ENCODE measurements around the gene SLC9A8.
A peak's percentile ranks its signal among the peaks of the same experiment; 100 is the strongest.

SLC9A8 gene

GRCh38 chr20:49899541-49900383 lies 87.1 kb downstream of the SLC9A8 start:
- DNase-seq = no peak

- DNase-seq = no peak
Observed at GRCh38 chr20:49901588-49901987, 89.0 kb downstream of the SLC9A8 start.

DNA sequence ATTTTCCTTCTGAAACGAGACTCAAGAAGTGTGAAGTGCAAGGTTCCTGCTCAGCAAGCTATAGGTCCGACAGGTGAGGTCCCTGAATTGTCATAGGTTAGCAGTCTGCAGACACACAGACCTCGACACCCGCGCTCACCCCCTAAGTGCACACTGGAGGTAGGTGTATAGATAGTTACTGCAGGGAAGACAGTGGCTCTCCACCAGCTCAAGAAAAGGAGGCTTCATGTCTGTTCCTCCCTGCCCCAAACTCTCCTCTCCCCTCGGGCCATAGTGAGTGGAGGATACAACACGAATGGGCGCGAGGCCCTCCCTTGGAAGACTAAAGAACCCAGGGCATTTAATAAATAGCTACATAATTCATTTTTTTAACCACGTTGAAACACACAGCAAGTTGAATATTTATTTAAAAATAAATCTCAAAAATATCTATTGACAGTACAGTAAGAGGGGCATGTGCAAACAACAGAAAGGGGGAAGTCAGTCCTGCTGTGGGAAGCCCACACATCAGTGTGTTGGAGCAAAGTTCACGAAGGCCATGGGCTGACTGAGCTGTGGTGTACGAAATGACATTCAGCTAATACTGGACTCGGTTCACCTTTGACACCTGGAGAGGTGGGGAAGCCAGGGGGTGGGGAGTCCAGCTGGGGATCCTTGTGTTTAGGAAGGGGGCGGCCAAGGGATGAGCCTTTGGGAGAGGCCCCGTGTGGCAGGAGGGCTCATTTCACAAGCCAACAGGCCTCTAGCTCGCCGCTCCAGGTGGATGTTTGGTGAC lies 92.0 kb downstream of the SLC9A8 start:
- no peak for DNase-seq

GRCh38 chr20:49905415-49906091 lies 92.9 kb downstream of the SLC9A8 start:
- no peak for DNase-seq

- DNase-seq = no peak
Observed at GRCh38 chr20:49906101-49906604, 93.5 kb downstream of the SLC9A8 start.

GRCh38 chr20:49906615-49907154 lies 94.1 kb downstream of the SLC9A8 start:
- DNase-seq = no peak

GRCh38 chr20:49907405-49908257 lies 95.0 kb downstream of the SLC9A8 start:
- no peak for DNase-seq

GRCh38 chr20:49908258-49908565 lies 95.6 kb downstream of the SLC9A8 start:
- DNase-seq = no peak

DNA sequence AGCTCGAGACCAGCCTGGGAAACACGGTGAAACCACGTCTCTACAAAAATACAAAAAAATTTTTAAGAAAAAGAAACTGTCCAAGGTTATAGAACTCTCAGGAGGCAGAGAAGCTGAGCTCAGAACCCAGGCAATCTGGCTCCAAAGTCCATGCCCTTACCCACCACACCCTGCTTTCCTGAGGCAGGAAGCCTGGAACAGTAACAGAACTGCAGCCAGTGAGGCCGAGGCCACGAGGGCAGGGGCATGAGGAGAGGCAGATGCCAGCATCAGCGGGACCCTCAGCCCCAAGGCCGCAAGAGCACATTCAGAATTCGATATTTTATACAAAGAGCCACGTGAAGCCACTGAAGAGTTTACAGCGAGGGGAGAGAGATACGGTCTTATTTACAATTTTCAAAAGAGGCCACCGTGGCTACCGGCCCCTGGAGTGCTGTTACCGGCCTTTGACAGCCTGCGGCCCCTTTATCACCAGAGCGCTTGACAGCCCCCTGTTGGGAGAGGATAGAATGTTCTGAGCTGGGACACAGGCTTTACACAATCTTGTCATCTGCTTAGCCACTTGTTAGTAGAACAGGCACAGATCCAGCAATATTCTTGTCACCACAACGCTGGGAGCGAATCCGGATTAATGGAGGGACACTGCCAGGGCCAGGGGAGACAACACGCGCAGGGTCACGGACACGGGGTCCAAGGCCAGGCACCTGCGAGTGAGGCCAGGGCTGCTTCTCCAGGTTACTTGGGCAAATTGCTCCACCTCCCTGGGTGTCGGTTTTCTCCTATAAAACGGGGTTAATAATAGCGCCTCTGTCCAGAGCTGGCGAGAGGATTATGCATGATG lies 97.1 kb downstream of the SLC9A8 start:
- peak; percentile 49 for DNase-seq

DNA sequence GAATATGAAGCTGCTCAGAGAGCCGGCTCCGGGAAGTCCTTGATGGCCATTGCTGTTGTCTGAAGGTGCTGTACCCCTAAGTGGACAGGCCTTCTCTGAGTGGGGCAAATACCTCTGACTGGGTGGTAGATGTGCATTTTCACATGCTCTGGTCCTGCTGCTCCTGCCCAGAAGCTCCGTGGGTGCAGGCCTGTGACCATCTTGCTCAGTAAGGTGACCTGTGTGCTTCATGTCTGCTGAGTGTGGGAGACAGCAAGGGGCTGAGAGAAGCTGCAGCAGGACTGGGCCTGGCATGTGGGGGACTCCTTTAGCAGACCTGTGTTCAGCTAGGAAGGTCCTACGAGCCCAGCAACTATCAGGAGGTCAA lies 97.7 kb downstream of the SLC9A8 start:
- no peak for DNase-seq

DNA sequence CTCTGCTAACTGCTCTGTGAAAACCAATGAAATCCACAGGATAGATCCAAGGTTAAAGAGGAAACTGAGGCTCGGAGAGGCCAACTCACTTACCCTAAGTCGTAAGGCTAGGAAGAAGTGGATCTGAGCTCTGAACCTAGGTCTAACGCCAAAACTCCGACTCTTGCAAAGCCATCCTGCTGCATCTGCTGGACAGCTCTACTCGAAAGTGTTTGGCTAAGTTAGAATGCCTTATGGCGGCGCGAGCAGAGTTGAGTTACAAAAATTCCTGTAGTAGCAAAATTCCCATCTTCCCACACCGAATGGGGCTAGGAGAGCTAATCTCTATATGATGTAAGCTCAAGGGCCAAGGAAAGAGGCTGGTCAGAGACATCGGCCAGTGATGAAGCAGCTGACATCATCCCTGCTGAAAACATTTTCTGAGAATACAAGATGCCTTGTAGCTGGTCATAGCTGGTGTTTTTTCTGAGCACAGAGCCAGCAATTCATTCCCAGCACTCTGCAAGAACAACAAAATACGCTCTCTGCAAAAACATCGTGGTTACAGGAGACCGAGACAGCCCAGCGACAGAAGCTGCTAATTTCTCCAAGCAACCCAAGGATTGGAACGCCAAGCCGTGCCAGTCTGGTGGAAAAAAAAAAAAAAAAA lies 100.9 kb downstream of the SLC9A8 start:
- DNase-seq = no peak

GRCh38 chr20:49914310-49915117 lies 101.9 kb downstream of the SLC9A8 start:
- peak; percentile 50 for DNase-seq

DNA sequence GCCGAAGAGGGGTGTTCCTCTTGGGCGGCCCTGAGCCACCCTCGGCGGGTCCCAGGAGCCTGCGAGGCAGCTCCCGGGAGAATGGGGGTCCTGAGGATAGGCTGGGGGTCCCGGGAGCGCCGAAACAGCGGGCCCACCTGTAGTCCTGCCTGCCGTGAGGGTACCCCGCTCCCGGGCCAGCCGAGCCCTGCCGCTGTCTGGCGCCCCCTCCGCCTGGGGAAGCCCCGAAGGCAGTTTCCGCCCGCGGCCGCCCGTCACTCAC lies 102.4 kb downstream of the SLC9A8 start:
- no peak for DNase-seq

DNA sequence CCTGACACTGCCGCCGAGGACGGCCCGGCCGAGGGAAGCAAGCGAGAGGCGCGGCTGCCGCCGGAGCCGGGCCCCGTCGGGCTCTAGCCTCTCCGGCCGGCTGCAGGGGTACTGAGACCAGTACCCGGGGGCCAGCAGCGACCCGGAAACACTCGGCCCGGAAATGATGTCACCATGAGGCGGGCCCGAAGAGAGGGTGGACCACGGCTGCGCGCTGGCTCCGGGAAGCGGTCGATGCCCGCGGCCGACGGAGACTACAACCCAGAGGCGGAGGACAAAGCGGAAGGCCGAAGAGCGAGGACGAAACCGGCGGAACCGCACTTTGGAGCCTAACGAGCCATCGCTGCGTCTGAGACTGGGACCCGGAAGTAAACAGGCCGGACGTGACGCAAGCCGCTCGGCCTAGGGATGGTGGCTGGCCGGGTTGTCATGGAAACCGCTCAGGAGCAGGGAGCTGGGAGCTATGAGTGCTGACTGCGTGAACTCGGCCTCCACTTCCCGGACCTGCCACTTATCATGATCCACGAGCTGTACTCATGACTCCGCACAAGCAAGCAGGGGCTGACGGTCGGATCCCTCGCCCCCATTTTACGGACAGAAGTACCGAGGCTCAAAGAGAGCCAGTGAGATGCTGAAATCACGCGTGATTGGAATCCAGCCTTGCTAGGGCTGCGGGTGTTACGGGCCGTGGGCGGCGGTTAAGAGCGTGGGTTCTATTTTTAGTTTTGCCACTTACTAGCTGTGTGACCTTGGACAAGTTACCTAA lies 102.9 kb downstream of the SLC9A8 start, which contains the start of gene SPATA2:
Gene SPATA2 (minus strand): TSS at position 150 of the 766 bp plus-strand sequence. CDS start 7,039 bp downstream, outside the sequence.
- peak; percentile 98 for DNase-seq

DNA sequence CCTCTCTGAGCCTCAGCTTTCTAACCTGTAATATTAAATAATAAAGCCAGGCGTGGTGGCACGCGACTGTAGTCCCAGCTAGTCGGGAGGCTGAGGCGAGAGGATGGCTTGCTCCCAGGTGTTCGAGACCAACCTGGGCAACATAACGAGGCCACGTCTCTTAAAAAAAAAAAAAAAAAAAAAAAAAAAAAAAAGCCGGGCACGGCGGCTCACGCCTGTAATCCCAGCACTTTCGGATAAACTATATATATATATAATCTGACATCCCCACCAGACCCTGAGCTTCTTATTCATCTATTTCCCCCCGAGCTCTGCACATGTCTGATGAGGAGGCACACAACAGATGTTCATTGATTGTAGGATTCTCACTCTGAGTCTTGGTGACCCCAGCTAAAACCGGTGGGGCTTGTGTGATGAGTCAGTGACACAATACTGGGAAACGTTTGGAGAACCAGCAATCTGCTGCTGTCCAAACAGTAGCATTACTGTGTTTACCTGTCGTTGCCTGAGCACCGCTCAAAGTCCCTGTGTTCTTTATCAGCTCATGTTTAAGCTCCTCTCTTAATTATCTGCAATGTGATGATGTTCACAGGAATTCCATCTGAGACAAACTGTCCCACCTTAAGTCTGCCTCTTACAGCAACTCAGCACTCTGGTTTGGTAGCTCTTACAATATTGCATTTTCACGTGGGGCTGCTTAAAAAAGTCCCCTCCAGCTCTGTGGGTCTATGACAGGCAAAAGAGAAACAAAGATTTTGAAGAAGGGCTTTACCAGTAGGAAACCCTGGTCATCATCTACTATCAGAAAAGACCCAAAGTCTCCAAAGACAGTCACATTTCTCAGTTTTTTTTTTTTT lies 103.7 kb downstream of the SLC9A8 start:
- peak; percentile 33 for DNase-seq

GRCh38 chr20:49918446-49918845 lies 105.8 kb downstream of the SLC9A8 start:
- DNase-seq = no peak

DNA sequence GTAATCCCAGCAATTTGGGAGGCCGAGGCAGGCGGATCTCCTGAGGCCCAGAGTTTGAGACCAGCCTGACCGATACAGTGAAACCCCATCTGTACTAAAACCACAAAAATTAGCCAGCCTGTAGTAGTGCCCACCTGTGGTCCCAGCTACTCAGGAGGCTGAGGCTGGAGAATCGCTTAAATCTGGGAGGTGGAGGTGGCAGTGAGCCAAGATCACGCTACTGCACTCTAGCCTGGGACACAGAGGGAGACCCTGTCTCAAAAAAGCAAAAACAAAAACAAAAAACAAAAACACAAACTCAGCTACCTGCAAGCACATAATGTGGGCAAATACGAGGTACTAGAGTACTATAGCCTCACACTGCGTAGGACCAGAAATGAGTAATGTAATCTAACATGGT lies 106.4 kb downstream of the SLC9A8 start:
- no peak for DNase-seq

DNA sequence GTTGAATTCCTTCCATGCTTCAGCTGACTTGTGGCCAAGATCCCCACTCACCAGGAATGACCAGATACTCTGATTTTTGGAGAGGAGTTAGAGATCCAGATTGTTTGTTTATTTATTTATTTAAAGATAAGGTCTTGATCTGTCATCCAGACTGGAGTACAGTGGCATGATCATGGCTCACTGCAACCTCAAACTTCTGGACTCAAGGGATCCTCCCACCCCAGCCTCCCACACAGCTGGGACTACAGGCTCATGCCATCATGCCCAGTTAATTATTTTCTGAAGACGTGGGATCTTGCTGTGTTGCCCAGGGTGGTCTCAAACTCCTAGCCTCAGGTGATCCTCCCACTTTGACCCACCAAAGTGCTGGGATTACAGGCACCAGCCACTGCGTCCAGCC lies 106.8 kb downstream of the SLC9A8 start:
- no peak for DNase-seq

Measured in hematopoietic multipotent progenitor cell treated with erythropoietin and hydrocortisone succinate and interleukin-3 and kit ligand, for 6 days (in vitro differentiated cells).